HL-60 (cell line): Measurements from ENCODE around the gene EXOC1.
A peak's percentile ranks its signal among the peaks of the same experiment; 100 is the strongest.

Source experiments
- DNase-seq, 2 experiments: peaks; one replicate each; pipeline ENCODE4 v3.0.0-alpha.2; 2010 to 2020; ENCODE audit warnings: low read depth in 1 of 2, low spot score in 1 of 2
- H3K27ac ChIP-seq: fragments of 250-450 bp; sonication (Bioruptor Pico); replicated peaks from 2 replicates; pipeline ENCODE4 v1.5.1; 2020; ENCODE audit warnings: mild to moderate bottlenecking, moderate library complexity
- H3K27me3 ChIP-seq: fragments of 250-450 bp; sonication (Bioruptor Pico); 2 replicates; pipeline ENCODE4 v1.5.1; 2021; ENCODE audit warnings: mild to moderate bottlenecking, moderate library complexity; ENCODE audit not compliant: insufficient read depth, poor library complexity, severe bottlenecking
- H3K4me3 ChIP-seq: replicated peaks from 2 replicates; pipeline ENCODE4 v1.5.1; 2011; ENCODE audit warnings: mild to moderate bottlenecking, control low read depth, low read length; ENCODE audit not compliant: insufficient read depth
- CTCF ChIP-seq: IDR thresholded peaks from one replicate; pipeline ENCODE4 v1.5.1; 2011; ENCODE audit warnings: low read length, control low read depth, inconsistent platforms; ENCODE audit not compliant: insufficient read depth
- GABPA ChIP-seq: IDR thresholded peaks from 2 replicates; pipeline ENCODE4 v1.6.1; 2012; ENCODE audit warnings: low read depth
- POLR2AphosphoS5 ChIP-seq: IDR thresholded peaks from 2 replicates; pipeline ENCODE4 v1.6.1; 2012; ENCODE audit warnings: low read depth
- SPI1 ChIP-seq: IDR thresholded peaks from 2 replicates; pipeline ENCODE4 v1.6.1; 2012; ENCODE audit warnings: low read depth, mild to moderate bottlenecking, borderline replicate concordance
- TF ChIP-seq, protein P1 (sequence below): IDR thresholded peaks from 2 replicates; pipeline ENCODE4 v1.6.1; 2012; ENCODE audit warnings: low read depth; ENCODE audit not compliant: insufficient replicate concordance

The EXOC1 gene

DNA sequence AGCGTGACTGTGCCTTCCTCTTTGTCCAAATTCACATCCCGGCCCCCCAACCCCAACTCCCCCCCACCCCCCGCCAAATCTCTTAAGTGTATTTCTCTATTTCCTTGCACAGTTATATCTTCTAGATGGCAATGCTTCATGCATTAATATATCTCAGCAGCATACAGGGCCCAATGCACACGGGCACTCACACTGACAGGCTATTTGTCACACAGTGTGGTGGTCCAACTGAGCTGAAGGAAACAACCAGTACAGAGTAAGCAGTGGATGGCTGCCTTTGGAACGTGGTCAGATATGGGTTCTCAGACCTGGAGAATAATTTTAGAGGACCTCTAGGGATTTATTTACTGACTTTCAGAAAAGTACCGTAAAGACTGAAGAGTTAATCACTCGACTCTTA is 681 bp downstream of the EXOC1 start:
- H3K27me3 ChIP-seq: no peaks in the 10 kb centered on the region
- H3K27ac ChIP-seq: peak overlapping the region; percentile 85
- no peak for DNase-seq
- H3K4me3 ChIP-seq: peak overlapping the region; percentile 95
- TF ChIP-seq GABPA (no peak), POLR2AphosphoS5 (no peak), CTCF (no peak), SPI1 (no peak)
- TF ChIP-seq, protein P1, sequence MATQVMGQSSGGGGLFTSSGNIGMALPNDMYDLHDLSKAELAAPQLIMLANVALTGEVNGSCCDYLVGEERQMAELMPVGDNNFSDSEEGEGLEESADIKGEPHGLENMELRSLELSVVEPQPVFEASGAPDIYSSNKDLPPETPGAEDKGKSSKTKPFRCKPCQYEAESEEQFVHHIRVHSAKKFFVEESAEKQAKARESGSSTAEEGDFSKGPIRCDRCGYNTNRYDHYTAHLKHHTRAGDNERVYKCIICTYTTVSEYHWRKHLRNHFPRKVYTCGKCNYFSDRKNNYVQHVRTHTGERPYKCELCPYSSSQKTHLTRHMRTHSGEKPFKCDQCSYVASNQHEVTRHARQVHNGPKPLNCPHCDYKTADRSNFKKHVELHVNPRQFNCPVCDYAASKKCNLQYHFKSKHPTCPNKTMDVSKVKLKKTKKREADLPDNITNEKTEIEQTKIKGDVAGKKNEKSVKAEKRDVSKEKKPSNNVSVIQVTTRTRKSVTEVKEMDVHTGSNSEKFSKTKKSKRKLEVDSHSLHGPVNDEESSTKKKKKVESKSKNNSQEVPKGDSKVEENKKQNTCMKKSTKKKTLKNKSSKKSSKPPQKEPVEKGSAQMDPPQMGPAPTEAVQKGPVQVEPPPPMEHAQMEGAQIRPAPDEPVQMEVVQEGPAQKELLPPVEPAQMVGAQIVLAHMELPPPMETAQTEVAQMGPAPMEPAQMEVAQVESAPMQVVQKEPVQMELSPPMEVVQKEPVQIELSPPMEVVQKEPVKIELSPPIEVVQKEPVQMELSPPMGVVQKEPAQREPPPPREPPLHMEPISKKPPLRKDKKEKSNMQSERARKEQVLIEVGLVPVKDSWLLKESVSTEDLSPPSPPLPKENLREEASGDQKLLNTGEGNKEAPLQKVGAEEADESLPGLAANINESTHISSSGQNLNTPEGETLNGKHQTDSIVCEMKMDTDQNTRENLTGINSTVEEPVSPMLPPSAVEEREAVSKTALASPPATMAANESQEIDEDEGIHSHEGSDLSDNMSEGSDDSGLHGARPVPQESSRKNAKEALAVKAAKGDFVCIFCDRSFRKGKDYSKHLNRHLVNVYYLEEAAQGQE: no peak

- TF ChIP-seq SPI1: no peak
- TF ChIP-seq POLR2AphosphoS5: no peak
- no peak for TF ChIP-seq GABPA
- TF ChIP-seq CTCF: no peak
- TF ChIP-seq, protein P1: no peak
- Histone ChIP-seq H3K27ac (no peak overlapping the region), H3K27me3 (no peaks in the 10 kb centered on the region), H3K4me3 (no peak overlapping the region)
- no peak for DNase-seq
Observed at GRCh38 chr4:55857586-55857985, 4.1 kb downstream of the EXOC1 start.

DNA sequence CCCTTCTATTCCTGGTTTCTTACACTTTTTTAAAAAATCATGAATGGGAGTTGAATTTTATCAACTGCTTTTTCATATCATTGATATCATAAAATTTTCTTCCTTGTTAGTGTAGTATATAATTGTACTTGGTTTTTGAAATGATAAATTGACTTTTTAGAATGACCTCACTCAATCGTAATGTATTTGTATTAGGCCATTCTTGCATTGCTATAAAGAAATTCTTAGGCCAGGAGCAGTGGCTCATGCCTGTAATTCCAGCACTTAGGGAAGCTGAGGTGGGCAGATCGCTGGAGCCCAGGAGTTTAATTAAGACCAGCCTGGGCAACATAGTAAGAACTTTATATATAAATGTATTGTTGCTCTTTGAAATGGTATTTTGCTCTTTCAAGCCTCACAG is 6.3 kb downstream of the EXOC1 start:
- no peak overlapping the region for H3K27ac ChIP-seq
- H3K4me3 ChIP-seq: no peak overlapping the region
- no peak for DNase-seq
- H3K27me3 ChIP-seq: no peaks in the 10 kb centered on the region
- TF ChIP-seq CTCF (no peak), SPI1 (no peak), GABPA (no peak), POLR2AphosphoS5 (no peak)
- TF ChIP-seq, protein P1: no peak
